GM18873 (cell line): ENCODE measurements around the gene ARHGAP31.
"Not testable (repeated sequence)": the region's sequence is repeated elsewhere in the genome, so short reads cannot be mapped to it uniquely, and the experiment has no call there.

Experiments used
- ATAC-seq: cut with Tn5 transposase; IDR thresholded peaks from one replicate; pipeline ENCODE4 v1.9.1; 2021; ENCODE audit warnings: mild to moderate bottlenecking, moderate library complexity, moderate number of reproducible peaks; ENCODE audit not compliant: unreplicated experiment, low FRiP score

ARHGAP31 gene

DNA sequence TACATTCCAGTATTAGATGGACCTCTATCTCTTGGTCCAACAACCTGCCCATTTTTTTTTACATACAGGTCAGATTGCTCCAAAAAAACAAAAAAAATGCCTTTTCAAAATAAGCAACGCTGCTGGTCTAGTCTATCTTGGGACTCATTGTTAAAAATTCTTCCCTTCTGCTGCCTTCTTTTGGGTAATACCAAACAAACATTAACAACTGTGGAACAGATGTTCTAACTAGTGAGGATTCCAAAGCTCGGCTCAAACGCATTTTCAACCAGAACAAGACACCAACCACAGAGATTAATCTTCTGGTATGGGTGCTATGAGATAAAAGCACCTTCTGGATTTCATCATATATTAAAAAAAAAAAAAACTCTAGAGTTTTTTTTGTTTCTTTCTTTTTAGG is 24.7 kb downstream of the ARHGAP31 start:
- ATAC-seq, result no peak

DNA sequence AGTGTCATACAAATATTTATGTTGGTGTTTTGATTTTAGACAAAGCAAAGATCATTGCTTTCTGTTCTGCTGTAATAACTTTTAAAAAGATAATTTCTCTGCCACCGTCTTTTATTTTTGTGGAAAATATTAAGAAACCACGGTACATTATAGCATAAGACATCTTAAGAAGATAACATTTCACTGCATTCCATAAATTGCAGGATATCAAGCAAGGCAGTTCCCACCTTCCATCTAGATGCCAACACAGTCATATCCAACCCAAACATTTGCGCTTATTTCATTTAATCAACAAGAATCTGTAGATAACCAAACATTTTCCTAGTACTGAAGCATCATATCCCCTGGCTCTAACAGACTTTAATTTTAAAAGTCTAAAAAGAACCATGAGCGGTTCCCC is 25.1 kb downstream of the ARHGAP31 start:
- no peak for ATAC-seq

DNA sequence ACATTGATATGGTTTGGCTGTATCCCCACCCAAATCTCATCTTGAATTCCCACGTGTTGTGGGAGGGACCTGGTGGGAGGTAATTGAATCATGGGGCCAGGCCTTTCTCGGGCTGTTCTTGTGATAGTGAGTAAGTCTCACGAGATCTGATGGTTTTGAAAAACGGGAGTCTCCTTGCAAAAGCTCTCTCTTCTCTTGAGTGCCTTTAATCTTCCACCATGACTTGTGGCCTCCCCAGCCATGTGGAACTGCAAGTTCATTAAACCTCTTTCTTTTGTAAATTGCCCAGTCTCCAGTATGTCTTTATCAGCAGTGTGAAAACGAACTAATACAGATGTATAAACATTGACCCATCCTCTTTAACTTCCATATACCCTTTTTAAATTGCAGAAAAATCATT is 26.6 kb downstream of the ARHGAP31 start:
- ATAC-seq, result not testable (repeated sequence)

DNA sequence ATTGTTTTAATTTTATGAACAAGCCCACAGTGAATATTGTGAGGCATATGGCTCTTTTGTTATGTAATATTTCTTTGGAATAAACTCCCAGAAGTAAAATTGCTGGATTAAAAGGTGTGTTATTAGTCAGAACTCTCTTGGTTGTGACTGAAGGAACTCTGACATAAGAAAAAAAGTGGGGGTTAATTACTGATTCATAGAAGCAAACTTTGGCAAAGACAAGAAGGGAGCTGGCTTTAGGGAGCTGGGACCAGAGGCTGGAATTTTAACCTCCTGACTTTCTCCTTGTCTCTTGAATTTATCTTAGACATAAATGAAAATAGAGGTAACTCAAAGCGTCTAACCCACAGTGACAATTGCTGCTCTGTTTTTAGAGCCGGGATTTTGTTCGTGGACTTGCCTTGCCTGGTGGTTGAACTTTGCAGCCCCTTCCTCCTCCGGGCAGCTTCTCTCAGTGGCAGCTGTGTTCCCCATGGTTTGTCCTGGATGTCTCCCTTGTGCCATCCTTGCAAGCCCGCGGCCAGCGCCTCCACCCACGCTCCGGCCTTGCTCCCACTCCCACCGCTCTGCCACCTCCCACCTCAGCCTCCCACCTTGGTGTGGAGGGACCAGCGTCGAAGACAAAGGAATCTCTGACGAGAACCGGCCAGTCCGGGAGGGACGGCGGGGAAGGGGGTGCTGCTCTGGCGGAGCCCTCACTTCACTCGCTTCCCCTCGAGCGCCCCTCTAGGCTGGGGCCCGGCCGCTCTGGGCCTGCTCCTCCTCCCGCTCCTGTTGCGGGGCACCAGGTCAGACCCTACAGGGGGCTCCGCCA is 28.0 kb downstream of the ARHGAP31 start:
- peak; percentile 15 for ATAC-seq

DNA sequence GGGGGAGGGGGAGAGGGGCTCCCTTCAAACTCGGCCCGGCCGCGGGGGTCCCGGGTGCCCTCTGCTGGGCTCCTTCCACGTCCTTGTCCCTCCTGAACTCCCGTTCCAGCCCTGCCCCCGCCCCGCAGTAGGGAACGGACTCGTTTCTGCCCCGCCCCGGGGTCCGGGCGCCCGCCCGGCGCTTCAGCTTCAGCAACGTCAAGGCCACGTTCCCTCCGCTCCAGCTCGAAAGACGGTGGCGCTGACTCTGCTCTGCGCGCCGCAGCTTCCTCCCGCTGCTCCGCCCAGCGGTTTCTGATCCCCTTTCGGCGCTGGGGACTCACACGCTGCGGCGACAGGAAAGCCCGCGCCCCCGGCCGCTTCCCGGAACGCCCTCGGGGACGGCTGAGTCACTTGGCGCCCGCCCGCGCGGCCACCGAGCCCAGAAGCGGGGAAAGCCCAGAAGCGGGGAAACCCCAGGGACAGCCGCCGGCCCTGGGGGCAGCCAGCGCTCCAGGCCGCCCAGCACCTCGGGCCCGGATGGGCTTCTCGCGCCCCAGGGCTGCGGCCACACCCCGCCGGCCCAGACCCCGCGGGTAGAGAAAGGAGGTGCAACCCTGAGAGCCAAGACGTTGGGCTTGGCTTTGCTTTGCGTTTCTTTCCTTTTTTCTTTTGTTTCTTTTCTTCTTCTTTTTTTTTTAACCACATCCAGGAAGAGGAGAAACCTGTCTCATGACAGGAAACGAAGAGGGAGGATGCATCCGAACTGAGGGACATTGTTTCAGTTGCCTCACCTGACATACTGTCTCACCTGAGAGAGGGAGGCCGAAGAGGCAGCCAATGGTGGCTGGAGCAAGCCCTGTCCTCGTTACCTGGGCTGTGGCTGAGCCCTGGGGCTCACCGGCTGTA is 28.9 kb downstream of the ARHGAP31 start:
- peak; percentile 75 for ATAC-seq

DNA sequence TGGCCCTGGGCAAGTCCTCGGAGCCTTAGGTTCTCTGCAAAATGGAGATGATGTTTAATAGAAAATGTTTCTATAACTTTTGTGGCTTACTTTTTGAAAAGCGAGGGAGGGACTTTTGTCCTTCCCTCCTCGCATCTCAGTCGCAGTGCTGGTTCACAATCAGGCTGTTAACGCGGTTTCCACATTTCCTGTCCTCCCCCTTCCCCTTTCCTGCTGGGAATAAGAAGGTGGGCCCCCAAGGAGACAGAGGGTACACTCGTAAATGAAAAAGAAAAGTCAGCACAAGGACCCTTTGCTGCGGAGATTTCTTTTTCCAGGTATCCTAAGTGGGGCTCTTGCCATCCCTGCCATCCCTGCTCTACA is 29.5 kb downstream of the ARHGAP31 start:
- ATAC-seq, result no peak

DNA sequence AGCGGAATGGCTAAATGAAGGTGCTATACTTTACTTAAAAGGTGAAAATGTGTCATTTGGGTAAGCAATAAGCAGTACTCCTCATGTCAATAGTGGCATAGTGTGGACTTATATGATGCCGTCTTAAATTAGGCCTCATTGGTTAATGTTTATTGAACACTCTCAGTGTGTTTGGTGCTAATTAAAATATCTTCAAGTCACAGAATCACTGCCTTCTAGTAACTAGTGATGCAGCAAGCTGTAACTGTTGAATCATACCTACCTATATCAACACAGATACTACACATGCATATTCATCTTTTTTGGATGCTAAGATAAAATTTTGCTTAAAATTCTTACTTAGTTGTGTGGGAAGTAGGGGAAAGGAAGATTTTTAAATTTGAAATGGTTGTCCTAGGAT is 30.7 kb downstream of the ARHGAP31 start:
- no peak for ATAC-seq

- no peak for ATAC-seq
These were observed 32.8 kb downstream of the ARHGAP31 start for GRCh38 chr3:119326976-119327375.

GRCh38 chr3:119329551-119329950 is 35.4 kb downstream of the ARHGAP31 start:
- ATAC-seq, result no peak

- no peak for ATAC-seq
These were observed 36.0 kb downstream of the ARHGAP31 start for GRCh38 chr3:119330181-119330580.

DNA sequence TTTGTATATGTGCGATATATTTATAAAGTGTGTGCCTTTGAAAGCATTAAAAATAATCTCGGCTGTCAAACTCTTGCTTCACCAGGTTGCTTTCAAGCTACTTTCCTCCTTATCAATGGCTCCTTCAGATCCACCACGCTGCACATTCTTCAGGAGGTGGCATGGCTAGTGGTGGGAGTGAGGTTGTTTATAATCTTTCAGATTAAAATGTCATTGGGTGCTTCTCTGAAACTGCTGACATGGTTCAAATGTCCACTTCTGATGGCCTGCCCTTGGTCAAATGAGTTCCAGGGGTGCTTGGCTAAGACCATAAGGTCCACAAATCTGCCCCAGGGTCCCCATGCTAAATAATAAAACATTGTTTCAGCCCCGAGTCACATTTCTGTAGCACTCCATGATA is 36.7 kb downstream of the ARHGAP31 start:
- no peak for ATAC-seq

DNA sequence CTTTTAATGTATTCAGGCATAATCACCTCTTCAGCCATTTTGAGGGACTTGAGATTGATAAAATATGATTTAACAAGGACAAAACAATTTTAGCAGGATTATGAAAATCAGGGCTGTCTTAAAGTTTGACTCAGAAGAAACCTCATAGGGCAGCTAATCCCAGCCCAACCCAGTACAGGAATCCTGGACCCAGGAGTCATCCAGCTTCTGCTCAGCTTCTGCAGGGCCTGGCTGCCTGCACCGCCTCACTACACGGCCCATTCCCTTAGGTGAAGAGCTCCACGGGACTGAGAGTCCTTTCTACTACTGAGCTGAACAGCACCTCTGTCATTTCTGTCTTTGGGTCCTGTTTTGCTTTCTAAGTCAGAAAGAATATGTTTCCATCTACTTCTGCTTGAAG is 37.5 kb downstream of the ARHGAP31 start:
- ATAC-seq, result no peak

- no peak for ATAC-seq
These were observed 39.8 kb downstream of the ARHGAP31 start for GRCh38 chr3:119333773-119334509.

GRCh38 chr3:119336823-119337222 is 42.6 kb downstream of the ARHGAP31 start:
- no peak for ATAC-seq

GRCh38 chr3:119337407-119337806 is 43.2 kb downstream of the ARHGAP31 start:
- not testable (repeated sequence) for ATAC-seq

GRCh38 chr3:119338754-119339153 is 44.6 kb downstream of the ARHGAP31 start:
- no peak for ATAC-seq

- ATAC-seq, result no peak
These were observed 45.8 kb downstream of the ARHGAP31 start for GRCh38 chr3:119340014-119340413.

DNA sequence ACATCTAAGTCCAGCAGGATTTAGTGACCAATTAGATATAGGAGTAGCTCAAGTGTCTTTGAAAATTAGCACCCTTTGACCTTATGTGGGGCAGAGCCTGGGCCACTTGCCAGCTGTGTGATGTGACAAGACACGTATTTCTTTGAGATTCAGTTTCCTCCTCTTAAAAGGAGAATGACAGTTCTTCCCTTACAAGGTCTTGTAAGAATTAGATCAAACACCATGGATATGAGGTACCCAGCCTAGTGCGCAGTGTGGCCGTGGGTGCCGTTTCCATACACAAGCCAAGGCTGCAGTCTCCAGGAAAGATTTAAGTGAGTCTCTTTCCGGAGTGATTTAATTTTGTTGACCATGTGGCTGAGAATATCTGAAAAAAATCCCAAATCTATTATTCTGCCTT is 46.3 kb downstream of the ARHGAP31 start:
- no peak for ATAC-seq

DNA sequence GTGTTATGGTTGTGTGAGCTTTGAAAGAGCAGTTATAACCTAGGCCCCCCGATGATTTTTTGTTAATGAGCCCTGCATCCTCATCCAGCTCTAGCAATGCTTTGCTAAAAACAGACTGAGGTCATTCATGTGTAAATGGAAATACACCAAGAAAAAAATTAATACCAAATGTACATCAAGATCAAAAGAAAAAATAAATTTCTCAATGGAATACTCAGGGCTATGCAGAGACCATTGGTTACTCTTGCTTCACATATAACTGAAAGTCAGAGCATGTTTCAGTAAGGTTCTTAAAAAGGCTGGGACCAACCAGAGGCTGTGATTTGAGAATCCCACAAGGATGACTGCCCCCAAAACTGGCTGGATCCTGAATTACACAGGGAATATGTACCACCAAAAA is 48.0 kb downstream of the ARHGAP31 start:
- ATAC-seq, result no peak

GRCh38 chr3:119343719-119344118 is 49.5 kb downstream of the ARHGAP31 start:
- peak; percentile 45 for ATAC-seq

- ATAC-seq, result no peak
These were observed 51.9 kb downstream of the ARHGAP31 start for GRCh38 chr3:119346076-119346496.
